ENCODE results near the gene GLI3.

- no peak for TF ChIP-seq EZH2 (IDR thresholded peaks at IDR 0.05)
- TF ChIP-seq CTCF (IDR thresholded peaks at IDR 0.05) = no peak
- no peak for TF ChIP-seq EZH2phosphoT487 (IDR thresholded peaks at IDR 0.05)
Measured at GRCh38 chr7:42046483-42046882, 190.5 kb downstream of the GLI3 start.

All from neural progenitor cell (in vitro differentiated cells).